GM19328 (cell line): ENCODE measurements around the gene TLN1.

Source experiments
- ATAC-seq: cut with Tn5 transposase; IDR thresholded peaks from one replicate; pipeline ENCODE4 v1.9.1; 2021; ENCODE audit warnings: mild to moderate bottlenecking, moderate library complexity; ENCODE audit not compliant: unreplicated experiment

The TLN1 gene

GRCh38 chr9:35753466-35753865 lies 21.5 kb upstream of the TLN1 start:
- no peak for ATAC-seq

- ATAC-seq, result no peak
These were observed 18.2 kb upstream of the TLN1 start for GRCh38 chr9:35750256-35750531.

- ATAC-seq, result peak; percentile 20
These were observed 17.7 kb upstream of the TLN1 start for GRCh38 chr9:35749515-35750255.

- ATAC-seq, result peak; percentile 78
These were observed 17.0 kb upstream of the TLN1 start, which contains the start of the genes GBA2 and RGP1 for GRCh38 chr9:35748858-35749514. Gene GBA2 (minus strand): TSS chr9:35749228. CDS start chr9:35748704, 524 bp downstream. Gene RGP1 (plus strand): TSS chr9:35749287. CDS start chr9:35749756, 469 bp downstream.

- ATAC-seq, result no peak
These were observed 16.4 kb upstream of the TLN1 start for GRCh38 chr9:35748242-35748857.

- ATAC-seq, result no peak
These were observed 14.6 kb upstream of the TLN1 start for GRCh38 chr9:35746583-35746982.

GRCh38 chr9:35745569-35745968 lies 13.6 kb upstream of the TLN1 start:
- ATAC-seq, result no peak

- ATAC-seq, result no peak
These were observed 12.0 kb upstream of the TLN1 start for GRCh38 chr9:35743880-35744518.

- no peak for ATAC-seq
These were observed 11.5 kb upstream of the TLN1 start for GRCh38 chr9:35743452-35743851.

GRCh38 chr9:35741740-35742139 lies 9.7 kb upstream of the TLN1 start:
- ATAC-seq, result no peak

GRCh38 chr9:35740243-35740642 lies 8.2 kb upstream of the TLN1 start:
- ATAC-seq, result no peak

GRCh38 chr9:35738924-35739323 lies 6.9 kb upstream of the TLN1 start:
- ATAC-seq, result no peak

GRCh38 chr9:35738186-35738585 lies 6.2 kb upstream of the TLN1 start:
- ATAC-seq, result no peak

GRCh38 chr9:35737143-35737542 lies 5.1 kb upstream of the TLN1 start:
- ATAC-seq, result no peak

GRCh38 chr9:35736201-35736633 lies 4.2 kb upstream of the TLN1 start:
- ATAC-seq, result no peak

- ATAC-seq, result no peak
These were observed 2.1 kb upstream of the TLN1 start for GRCh38 chr9:35734096-35734495.

GRCh38 chr9:35732800-35733541 lies 976 bp upstream of the TLN1 start:
- no peak for ATAC-seq

- ATAC-seq, result no peak
These were observed 395 bp downstream of the TLN1 start for GRCh38 chr9:35731415-35732184.

GRCh38 chr9:35730486-35730854 lies 1.5 kb downstream of the TLN1 start:
- ATAC-seq, result no peak
